ENCODE results near the gene PTPRN2. TPM values are rescaled to one million over a fixed set of nuclear protein-coding genes. Genes with fewer than 3 reads are reported as not detected.

Gene PTPRN2
- total RNA-seq, 1 experiment from 2014 or later, result not detected

DNA sequence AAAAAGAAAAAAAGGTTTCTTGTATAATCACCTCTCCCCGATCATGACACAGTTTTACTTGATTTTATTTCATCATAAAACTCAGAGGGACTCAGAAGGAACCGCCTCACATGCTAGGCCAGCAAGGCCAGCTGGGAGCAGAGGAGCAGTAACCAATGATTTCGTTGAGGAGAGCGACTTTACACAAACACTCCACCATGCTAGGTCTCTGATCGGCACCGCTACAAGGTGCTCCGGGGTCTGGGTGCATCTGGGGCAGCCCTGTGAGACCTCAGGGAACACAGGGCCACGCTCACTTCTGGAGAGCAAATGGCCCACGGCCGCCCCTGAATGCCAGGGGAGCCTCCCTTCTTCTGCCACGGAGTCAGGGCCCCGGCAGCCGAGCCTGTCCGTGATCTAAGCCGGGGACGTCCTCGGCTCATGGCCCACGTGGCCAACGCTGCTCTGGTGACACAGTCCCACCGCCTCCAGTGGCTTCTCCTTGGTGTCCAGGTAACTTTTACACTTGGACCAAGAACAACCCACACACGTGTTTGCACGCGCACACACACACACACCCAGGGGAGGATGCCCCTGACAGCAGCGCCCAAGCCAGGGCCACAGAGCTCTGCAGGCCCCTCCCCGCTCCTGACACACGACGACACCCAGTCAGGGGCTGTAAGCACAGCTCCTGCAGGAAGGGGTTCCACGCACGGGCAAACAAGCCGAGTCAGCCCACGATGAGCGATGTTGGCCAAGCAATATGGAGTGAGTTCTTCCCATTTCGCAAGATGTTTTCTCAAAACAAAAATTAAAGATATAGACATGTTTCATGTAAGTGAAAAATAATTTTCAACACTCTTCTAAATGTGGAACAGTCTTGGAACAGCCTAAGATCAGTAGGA is 918.5 kb downstream of the PTPRN2 start:
- BruUV-seq (replicated peaks), result no TSS peak
- POLR2A ChIA-PET (ENCODE audit: unreplicated experiment), result no interaction called here

GRCh38 chr7:157668221-157668883 is 919.3 kb downstream of the PTPRN2 start:
- Histone ChIP-seq H3K9me2 (ENCODE audit: insufficient read depth) (no peaks in the 10 kb centered on the region), H4K20me1 (ENCODE audit: insufficient read depth) (no peaks in the 10 kb centered on the region), H3K4me2 (no peak overlapping the region), H3K4me1 (replicated peaks; ENCODE audit: insufficient read depth) (no peaks in the 10 kb centered on the region), H2AFZ (no peak overlapping the region), H3F3A (ENCODE audit: insufficient read depth, low read depth) (no peaks in the 10 kb centered on the region), H3K36me3 (ENCODE audit: low read depth) (no peaks in the 10 kb centered on the region), H3K27me3 (ENCODE audit: insufficient read depth, low read depth) (peaks cover 96% of the 10 kb centered on the region), H3K4me3 (no peak overlapping the region), H3K79me2 (ENCODE audit: low read depth) (no peaks in the 10 kb centered on the region), H3K27ac (no peak overlapping the region), H3K9me3 (ENCODE audit: insufficient read depth, low read depth) (no peaks in the 10 kb centered on the region)
- no TSS peak for BruUV-seq (replicated peaks)
- intact Hi-C loops (cut with micrococcal nuclease; ENCODE audit: unreplicated experiment), result no loop called here
- CTCF ChIA-PET, result no interaction called here
- no peak for DNase-seq
- TF ChIP-seq EZH2 (IDR thresholded peaks at IDR 0.05; ENCODE audit: low read depth), result no peak
- TF ChIP-seq, protein P1, sequence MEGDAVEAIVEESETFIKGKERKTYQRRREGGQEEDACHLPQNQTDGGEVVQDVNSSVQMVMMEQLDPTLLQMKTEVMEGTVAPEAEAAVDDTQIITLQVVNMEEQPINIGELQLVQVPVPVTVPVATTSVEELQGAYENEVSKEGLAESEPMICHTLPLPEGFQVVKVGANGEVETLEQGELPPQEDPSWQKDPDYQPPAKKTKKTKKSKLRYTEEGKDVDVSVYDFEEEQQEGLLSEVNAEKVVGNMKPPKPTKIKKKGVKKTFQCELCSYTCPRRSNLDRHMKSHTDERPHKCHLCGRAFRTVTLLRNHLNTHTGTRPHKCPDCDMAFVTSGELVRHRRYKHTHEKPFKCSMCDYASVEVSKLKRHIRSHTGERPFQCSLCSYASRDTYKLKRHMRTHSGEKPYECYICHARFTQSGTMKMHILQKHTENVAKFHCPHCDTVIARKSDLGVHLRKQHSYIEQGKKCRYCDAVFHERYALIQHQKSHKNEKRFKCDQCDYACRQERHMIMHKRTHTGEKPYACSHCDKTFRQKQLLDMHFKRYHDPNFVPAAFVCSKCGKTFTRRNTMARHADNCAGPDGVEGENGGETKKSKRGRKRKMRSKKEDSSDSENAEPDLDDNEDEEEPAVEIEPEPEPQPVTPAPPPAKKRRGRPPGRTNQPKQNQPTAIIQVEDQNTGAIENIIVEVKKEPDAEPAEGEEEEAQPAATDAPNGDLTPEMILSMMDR (conservative IDR thresholded peaks at IDR 0.05), result no peak
- POLR2A ChIA-PET (ENCODE audit: unreplicated experiment), result no interaction called here

More for the DNA sequence above, 918.5 kb downstream of the PTPRN2 start:
- Histone ChIP-seq H3K27ac (no peak overlapping the region), H2AFZ (no peak overlapping the region), H3K9me3 (ENCODE audit: insufficient read depth, low read depth) (no peaks in the 10 kb centered on the region), H3K4me1 (replicated peaks; ENCODE audit: insufficient read depth) (no peaks in the 10 kb centered on the region), H3F3A (ENCODE audit: insufficient read depth, low read depth) (no peaks in the 10 kb centered on the region), H4K20me1 (ENCODE audit: insufficient read depth) (no peaks in the 10 kb centered on the region), H3K36me3 (ENCODE audit: low read depth) (no peaks in the 10 kb centered on the region), H3K4me3 (no peak overlapping the region), H3K9me2 (ENCODE audit: insufficient read depth) (no peaks in the 10 kb centered on the region), H3K79me2 (ENCODE audit: low read depth) (no peaks in the 10 kb centered on the region), H3K4me2 (no peak overlapping the region), H3K27me3 (ENCODE audit: insufficient read depth, low read depth) (peaks cover 96% of the 10 kb centered on the region)
- CTCF ChIA-PET, result no interaction called here
- intact Hi-C loops (cut with micrococcal nuclease; ENCODE audit: unreplicated experiment), result no loop called here
- TF ChIP-seq, protein P1 (conservative IDR thresholded peaks at IDR 0.05), result no peak
- no peak for TF ChIP-seq EZH2 (IDR thresholded peaks at IDR 0.05; ENCODE audit: low read depth)
- no peak for DNase-seq

DNA sequence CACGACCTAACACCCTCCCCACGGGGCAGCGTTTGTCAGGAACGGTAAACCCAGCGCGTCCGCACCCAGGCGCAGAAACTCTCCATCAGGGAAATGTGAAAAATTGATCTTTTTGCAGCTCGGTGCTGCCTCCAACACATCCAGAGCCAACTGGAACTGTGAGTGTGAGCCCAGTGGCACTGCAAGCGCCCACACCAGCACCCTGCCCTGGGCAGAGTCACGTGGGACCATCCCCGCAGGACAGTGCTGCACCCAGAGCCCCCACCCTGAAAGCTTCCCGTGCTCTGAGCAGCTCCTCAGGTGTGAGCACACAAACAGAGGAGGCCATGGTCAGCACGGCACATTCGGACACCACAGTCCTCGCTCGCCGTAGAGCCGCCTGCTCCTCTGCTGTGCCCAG is 919.9 kb downstream of the PTPRN2 start:
- CTCF ChIA-PET, result no interaction called here
- Histone ChIP-seq H3K4me2 (no peak overlapping the region), H4K20me1 (ENCODE audit: insufficient read depth) (no peaks in the 10 kb centered on the region), H3K79me2 (ENCODE audit: low read depth) (no peaks in the 10 kb centered on the region), H3K9me2 (ENCODE audit: insufficient read depth) (no peaks in the 10 kb centered on the region), H3K4me3 (no peak overlapping the region), H3K9me3 (ENCODE audit: insufficient read depth, low read depth) (no peaks in the 10 kb centered on the region), H3K27ac (no peak overlapping the region), H3F3A (ENCODE audit: insufficient read depth, low read depth) (no peaks in the 10 kb centered on the region), H3K4me1 (replicated peaks; ENCODE audit: insufficient read depth) (no peaks in the 10 kb centered on the region), H2AFZ (no peak overlapping the region), H3K36me3 (ENCODE audit: low read depth) (no peaks in the 10 kb centered on the region), H3K27me3 (ENCODE audit: insufficient read depth, low read depth) (peaks cover 96% of the 10 kb centered on the region)
- TF ChIP-seq, protein P1 (conservative IDR thresholded peaks at IDR 0.05), result no peak
- TF ChIP-seq EZH2 (IDR thresholded peaks at IDR 0.05; ENCODE audit: low read depth), result no peak
- POLR2A ChIA-PET (ENCODE audit: unreplicated experiment), result no interaction called here
- BruUV-seq (replicated peaks), result no TSS peak
- intact Hi-C loops (cut with micrococcal nuclease; ENCODE audit: unreplicated experiment), result no loop called here
- no peak for DNase-seq

All from PC-9 (cell line).